Panc1 (cell line): ENCODE measurements around the gene PRRT3.

Experiments used
- CTCF ChIP-seq: fragments of 450-650 bp; IDR thresholded peaks from 2 replicates; pipeline ENCODE4 v1.5.1; 2017; ENCODE audit warnings: mild to moderate bottlenecking
- POLR2AphosphoS5 ChIP-seq: IDR thresholded peaks from 2 replicates; pipeline ENCODE4 v1.6.1; 2012; ENCODE audit warnings: mild to moderate bottlenecking, low read depth, low read length, moderate library complexity
- REST ChIP-seq, 2 experiments: IDR thresholded peaks; 2 replicates each; pipeline ENCODE4 v1.6.1; 2011 to 2012; ENCODE audit warnings: low read depth in 2 of 2, control low read depth in 1 of 2, low read length in 1 of 2, mild to moderate bottlenecking in 1 of 2, moderate library complexity in 1 of 2; ENCODE audit not compliant: insufficient read depth in 1 of 2
- TCF7L2 ChIP-seq: IDR thresholded peaks from 2 replicates; pipeline ENCODE4 v1.6.1; 2011; ENCODE audit warnings: mild to moderate bottlenecking, low read depth, low read length, inconsistent platforms

- TF ChIP-seq CTCF, result no peak
- no peak for TF ChIP-seq REST (IDR thresholded peaks at IDR 0.05; ENCODE audit: insufficient read depth in 1 of 2, low read depth in 2 of 2, low read length in 1 of 2)
- no peak for TF ChIP-seq POLR2AphosphoS5
- no peak for TF ChIP-seq TCF7L2
Measured at GRCh38 chr3:9955611-9956352, 3.6 kb upstream of the PRRT3 start.
